ENCODE data around the gene SKI.

DNA sequence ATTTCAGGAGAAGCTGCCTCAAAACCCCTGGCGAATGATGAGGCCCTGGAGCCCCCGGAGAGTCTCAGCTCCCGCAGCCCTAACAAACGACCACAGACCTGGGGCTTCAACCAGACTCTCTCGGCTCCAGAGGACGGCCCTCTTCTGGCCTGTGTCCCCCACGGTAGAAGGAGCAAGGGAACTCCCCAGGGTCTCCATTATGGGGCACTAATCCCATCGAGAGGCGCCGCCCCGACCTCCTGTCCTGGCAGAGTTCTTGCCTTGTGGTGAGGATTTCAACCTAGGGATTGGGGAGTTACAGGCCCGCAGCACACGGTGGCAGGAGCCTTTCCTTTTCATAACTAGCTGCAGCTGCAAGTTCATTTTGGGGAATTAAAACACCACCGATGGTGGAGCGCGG is 39.8 kb upstream of the SKI start:
- TF ChIP-seq, protein P1, sequence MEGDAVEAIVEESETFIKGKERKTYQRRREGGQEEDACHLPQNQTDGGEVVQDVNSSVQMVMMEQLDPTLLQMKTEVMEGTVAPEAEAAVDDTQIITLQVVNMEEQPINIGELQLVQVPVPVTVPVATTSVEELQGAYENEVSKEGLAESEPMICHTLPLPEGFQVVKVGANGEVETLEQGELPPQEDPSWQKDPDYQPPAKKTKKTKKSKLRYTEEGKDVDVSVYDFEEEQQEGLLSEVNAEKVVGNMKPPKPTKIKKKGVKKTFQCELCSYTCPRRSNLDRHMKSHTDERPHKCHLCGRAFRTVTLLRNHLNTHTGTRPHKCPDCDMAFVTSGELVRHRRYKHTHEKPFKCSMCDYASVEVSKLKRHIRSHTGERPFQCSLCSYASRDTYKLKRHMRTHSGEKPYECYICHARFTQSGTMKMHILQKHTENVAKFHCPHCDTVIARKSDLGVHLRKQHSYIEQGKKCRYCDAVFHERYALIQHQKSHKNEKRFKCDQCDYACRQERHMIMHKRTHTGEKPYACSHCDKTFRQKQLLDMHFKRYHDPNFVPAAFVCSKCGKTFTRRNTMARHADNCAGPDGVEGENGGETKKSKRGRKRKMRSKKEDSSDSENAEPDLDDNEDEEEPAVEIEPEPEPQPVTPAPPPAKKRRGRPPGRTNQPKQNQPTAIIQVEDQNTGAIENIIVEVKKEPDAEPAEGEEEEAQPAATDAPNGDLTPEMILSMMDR (IDR thresholded peaks at IDR 0.05) = no peak
- TF ChIP-seq POLR2A (IDR thresholded peaks at IDR 0.05) = no peak
